Right lobe of liver (tissue), 6 donors: ENCODE data around the gene DCTN2. TPM values are rescaled to one million over a fixed set of nuclear protein-coding genes. Genes with fewer than 3 reads are reported as not detected.
"Not testable (repeated sequence)": the region's sequence is repeated elsewhere in the genome, so short reads cannot be mapped to it uniquely, and the experiment has no call there.

Experiments
- ATAC-seq, 4 donors: fragments of 200-7000 bp; cut with Tn5 transposase; one replicate each; pipeline ENCODE4 v1.9.1; 2020; ENCODE audit warnings: mild to moderate bottlenecking in 4 of 4, moderate library complexity in 4 of 4
- DNase-seq, 3 donors: peaks; one replicate each; pipeline ENCODE4 v3.0.0-alpha.2; 2020
- H3K27ac ChIP-seq, 3 donors: fragments of 200-600 bp; one replicate each; pipeline ENCODE4 v1.8.0; 2022
- H3K27me3 ChIP-seq, 2 donors: fragments of 200-600 bp; one replicate each; pipeline ENCODE4 v1.8.0; 2022
- H3K36me3 ChIP-seq, 4 donors: fragments of 200-600 bp; sonication (generic) in 1 of 4; one replicate each; pipeline versions ENCODE4 v1.5.1 to v1.8.0; 2017 to 2022; ENCODE audit warnings: control low read depth in 1 of 4
- H3K4me1 ChIP-seq, 4 donors: fragments of 200-600 bp; sonication (generic) in 1 of 4; one replicate each; pipeline versions ENCODE4 v1.5.1 to v1.8.0; 2017 to 2022; ENCODE audit warnings: control low read depth in 1 of 4
- H3K4me3 ChIP-seq, 3 donors: fragments of 200-600 bp; one replicate each; pipeline ENCODE4 v1.8.0; 2022
- H3K9me3 ChIP-seq, 4 donors: fragments of 200-600 bp; sonication (generic) in 1 of 4; one replicate each; pipeline versions ENCODE4 v1.5.1 to v1.8.0; 2017 to 2022; ENCODE audit warnings: control low read depth in 1 of 4
- POLR2A ChIP-seq: fragments of 450-650 bp; IDR thresholded peaks from one replicate; pipeline ENCODE4 v1.6.1; 2017; ENCODE audit warnings: antibody characterized with exemption, mild to moderate bottlenecking
- WGBS: methylation state at CpG from one replicate; pipeline ENCODE4 v1.1.6; 2018; ENCODE audit warnings: low coverage, low lambda C conversion rate; ENCODE audit not compliant: insufficient coverage; ENCODE audit errors: missing lambda C conversion rate; 5-methylcytosine and 5-hydroxymethylcytosine counted together
- intact Hi-C, 2 donors: fragments of 100-400 bp; cut with DNase I; formaldehyde crosslinking; loops; one replicate each; pipeline versions ENCODE4 v1.11.2 to v1.14.1; 2022
- total RNA-seq, 6 experiments: library from RNA; depleted of rRNA in 2 of 6; stranded (reverse); fragments of >200 nt in 2 of 6; fragmentation: NEBNext Ultra II Directional in 3 of 6; extraction: Animal tissue kit (Norgen Biotek cat#: 25700) in 3 of 6; gene quantifications; one replicate each; pipeline versions ENCODE4 v1.1.0 to v1.2.4, GENCODE V29; 2016 to 2023
- TF ChIP-seq, protein P1 (sequence below), 4 donors: fragments of 200-600 bp in 3 of 4; fragments of 450-650 bp in 1 of 4; IDR thresholded peaks; one replicate each; pipeline versions ENCODE4 v1.5.1 to v1.8.0; 2016 to 2022; ENCODE audit warnings: antibody characterized with exemption in 4 of 4, mild to moderate bottlenecking in 2 of 4
- donor health status: DM: no; HTN: yes; CAD: no.
- donor health status: DM: no; HTN: no; CAD: no.
- donor health status: DM: no; HTN: no; CAD: no.
- donor health status: DM: no; HTN: yes; CAD: no.
- donor health status: DM: no; HTN: yes; CAD: no.

The DCTN2 gene
- total RNA-seq, 6 experiments from 2014 or later = 28.4 to 80.0 (median 36.0) TPM

DNA sequence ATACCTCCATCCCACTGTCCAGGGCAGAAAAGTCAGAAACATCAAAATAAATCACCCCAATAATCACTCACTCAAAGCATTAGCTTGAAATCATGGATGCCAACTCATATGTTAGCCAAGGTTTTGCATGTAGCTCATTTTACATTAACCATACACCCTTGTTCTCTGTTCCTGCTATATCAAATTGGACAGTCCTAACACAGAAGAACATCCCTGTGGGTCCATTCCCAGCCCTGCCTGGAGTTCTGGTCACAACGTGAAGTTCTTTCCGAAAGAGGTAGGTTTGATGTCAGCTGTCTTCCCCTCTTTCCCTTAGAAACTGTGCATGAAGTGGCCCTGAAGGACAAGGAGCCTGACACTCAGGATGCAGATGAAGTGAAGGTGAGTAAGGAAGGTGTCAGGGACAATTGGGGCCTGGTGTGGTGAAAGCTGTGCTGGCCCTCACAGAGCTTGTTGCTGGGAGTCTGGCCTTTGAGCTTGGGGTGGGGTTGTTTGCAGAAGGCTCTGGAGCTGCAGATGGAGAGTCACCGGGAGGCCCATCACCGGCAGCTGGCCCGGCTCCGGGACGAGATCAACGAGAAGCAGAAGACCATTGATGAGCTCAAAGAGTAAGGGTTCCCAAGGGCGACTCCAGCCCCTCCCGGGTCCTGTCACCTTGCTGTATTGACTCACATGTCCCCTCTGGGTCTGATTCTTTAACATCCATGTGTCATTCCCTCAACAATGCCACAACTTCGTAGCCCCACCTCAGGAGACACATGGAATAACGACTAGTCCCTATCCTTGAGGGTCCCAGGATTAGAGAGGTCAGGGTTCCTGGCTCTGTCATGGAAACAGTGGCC lies 29.0 kb upstream of the DCTN2 start:
- no peaks in the 10 kb centered on the region for H3K9me3 ChIP-seq
- no peak overlapping the region for H3K27ac ChIP-seq
- no peak overlapping the region for H3K4me3 ChIP-seq
- no peaks in the 10 kb centered on the region for H3K4me1 ChIP-seq
- no peaks in the 10 kb centered on the region for H3K36me3 ChIP-seq
- 70% methylated on average over 4 of the region's 12 CpGs for WGBS
- no peak for TF ChIP-seq POLR2A
- TF ChIP-seq, protein P1, sequence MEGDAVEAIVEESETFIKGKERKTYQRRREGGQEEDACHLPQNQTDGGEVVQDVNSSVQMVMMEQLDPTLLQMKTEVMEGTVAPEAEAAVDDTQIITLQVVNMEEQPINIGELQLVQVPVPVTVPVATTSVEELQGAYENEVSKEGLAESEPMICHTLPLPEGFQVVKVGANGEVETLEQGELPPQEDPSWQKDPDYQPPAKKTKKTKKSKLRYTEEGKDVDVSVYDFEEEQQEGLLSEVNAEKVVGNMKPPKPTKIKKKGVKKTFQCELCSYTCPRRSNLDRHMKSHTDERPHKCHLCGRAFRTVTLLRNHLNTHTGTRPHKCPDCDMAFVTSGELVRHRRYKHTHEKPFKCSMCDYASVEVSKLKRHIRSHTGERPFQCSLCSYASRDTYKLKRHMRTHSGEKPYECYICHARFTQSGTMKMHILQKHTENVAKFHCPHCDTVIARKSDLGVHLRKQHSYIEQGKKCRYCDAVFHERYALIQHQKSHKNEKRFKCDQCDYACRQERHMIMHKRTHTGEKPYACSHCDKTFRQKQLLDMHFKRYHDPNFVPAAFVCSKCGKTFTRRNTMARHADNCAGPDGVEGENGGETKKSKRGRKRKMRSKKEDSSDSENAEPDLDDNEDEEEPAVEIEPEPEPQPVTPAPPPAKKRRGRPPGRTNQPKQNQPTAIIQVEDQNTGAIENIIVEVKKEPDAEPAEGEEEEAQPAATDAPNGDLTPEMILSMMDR (IDR thresholded peaks at IDR 0.05) = no peak
- peak in 1 of 4 donors; percentile 23 for ATAC-seq
- intact Hi-C loops = no loop called here
- DNase-seq = no peak
- H3K27me3 ChIP-seq = no peaks in the 10 kb centered on the region

DNA sequence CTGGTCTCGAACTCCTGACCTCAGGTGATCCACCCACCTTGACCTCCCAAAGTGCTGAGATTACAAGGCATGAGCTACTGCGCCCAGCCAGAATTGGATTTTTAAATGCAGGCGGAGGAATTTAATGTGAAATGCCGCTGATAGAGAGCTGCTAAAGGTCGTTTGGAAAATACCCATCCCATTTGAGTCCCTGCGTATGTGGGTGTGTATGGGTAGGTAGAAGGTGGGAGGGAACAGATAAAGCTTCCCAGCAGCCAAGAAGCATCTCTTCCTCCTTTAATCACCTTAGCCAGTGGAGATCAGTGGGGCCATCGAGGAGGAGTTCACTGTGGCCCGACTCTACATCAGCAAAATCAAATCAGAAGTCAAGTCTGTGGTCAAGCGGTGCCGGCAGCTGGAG lies 27.8 kb upstream of the DCTN2 start:
- TF ChIP-seq, protein P1 (IDR thresholded peaks at IDR 0.05) = no peak
- TF ChIP-seq POLR2A = no peak
- Histone ChIP-seq H3K9me3 (no peaks in the 10 kb centered on the region), H3K4me1 (no peaks in the 10 kb centered on the region), H3K36me3 (no peaks in the 10 kb centered on the region), H3K4me3 (no peak overlapping the region), H3K27me3 (no peaks in the 10 kb centered on the region), H3K27ac (no peak overlapping the region)
- DNase-seq = no peak
- intact Hi-C loops = no loop called here
- ATAC-seq = no peak
- WGBS = 86% methylated on average over 9 of the region's 10 CpGs

DNA sequence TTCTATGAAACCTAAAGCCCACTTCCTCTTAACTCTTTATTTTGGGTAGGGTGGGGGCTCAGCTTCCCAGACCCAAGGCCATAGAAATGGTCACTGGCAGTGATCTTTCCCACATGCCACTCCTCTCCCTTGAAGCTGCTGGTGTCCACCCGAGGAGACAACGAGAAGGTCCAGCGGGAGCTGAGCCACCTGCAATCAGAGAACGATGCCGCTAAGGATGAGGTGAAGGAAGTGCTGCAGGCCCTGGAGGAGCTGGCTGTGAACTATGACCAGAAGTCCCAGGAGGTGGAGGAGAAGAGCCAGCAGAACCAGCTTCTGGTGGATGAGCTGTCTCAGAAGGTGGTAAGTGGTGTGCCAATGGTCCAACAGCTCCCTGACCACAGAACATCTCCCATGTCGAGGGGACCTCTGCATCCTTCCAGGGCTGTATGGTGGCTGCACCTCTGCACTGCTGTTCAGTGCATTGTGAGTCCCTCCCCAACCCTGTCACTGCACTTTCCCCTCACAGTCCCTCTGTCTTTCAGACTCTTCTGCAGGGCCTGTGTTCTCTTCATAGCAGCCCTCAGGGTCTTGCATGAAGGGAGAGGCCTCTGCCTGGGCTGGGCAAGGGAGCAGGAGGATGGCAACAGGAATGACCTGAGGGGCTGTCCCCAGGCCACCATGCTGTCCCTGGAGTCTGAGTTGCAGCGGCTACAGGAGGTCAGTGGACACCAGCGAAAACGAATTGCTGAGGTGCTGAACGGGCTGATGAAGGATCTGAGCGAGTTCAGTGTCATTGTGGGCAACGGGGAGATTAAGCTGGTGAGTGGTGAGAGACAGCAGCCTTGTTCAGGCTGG lies 25.2 kb upstream of the DCTN2 start:
- DNase-seq (no peak), ATAC-seq (peak in 1 of 4 donors; percentile 15)
- H3K27ac ChIP-seq = no peak overlapping the region
- TF ChIP-seq POLR2A = no peak
- TF ChIP-seq, protein P1 (IDR thresholded peaks at IDR 0.05) = no peak
- H3K4me3 ChIP-seq = no peak overlapping the region
- 83% methylated on average over 10 of the region's 12 CpGs for WGBS
- no peaks in the 10 kb centered on the region for H3K9me3 ChIP-seq
- H3K27me3 ChIP-seq = no peaks in the 10 kb centered on the region
- H3K4me1 ChIP-seq = no peaks in the 10 kb centered on the region
- no peaks in the 10 kb centered on the region for H3K36me3 ChIP-seq
- intact Hi-C loops = no loop called here

DNA sequence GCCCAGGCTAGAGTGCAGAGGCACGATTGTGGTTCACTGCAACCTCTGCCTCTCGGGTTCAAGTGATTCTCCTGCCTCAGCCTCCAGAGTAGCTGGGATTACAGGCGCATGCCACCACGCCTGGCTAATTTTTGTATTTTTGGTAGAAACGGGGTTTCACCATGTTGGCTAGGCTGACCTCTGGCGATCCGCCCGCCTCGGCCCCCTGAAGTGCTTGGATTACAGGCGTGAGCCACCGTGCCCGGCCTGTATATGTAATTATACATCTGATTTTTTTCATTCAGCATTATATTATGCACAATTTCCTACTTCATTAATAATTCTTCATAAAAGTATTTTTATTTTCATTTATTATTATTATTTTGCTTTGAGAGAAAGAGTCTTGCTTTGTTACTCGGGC lies 23.4 kb upstream of the DCTN2 start:
- H3K9me3 ChIP-seq, intact Hi-C loops, H3K36me3 ChIP-seq, H3K4me1 ChIP-seq, H3K4me3 ChIP-seq, H3K27me3 ChIP-seq, H3K27ac ChIP-seq, DNase-seq, ATAC-seq: not testable (repeated sequence)
- WGBS = 66% methylated on average over 12 of the region's 13 CpGs

DNA sequence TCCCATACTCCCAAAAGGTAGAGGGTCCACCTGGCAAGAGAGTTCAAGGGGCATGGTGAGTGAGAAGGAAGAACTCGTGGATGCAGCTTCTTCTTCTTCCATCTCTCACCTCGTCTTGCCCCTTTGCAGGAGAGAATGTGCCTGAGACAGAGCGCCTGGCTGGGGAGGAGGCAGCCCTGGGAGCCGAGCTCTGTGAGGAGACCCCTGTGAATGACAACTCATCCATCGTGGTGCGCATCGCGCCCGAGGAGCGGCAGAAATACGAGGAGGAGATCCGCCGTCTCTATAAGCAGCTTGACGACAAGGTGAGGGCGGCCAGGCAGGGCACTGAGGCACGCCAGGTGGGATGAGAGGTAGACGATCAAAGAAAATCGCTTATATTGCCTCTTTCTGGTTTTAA lies 22.9 kb upstream of the DCTN2 start:
- intact Hi-C loops = no loop called here
- Histone ChIP-seq H3K36me3 (no peaks in the 10 kb centered on the region), H3K27me3 (no peaks in the 10 kb centered on the region), H3K4me3 (no peak overlapping the region), H3K27ac (no peak overlapping the region), H3K9me3 (no peaks in the 10 kb centered on the region), H3K4me1 (no peaks in the 10 kb centered on the region)
- WGBS = 74% methylated on average over 18 of the region's 18 CpGs
- TF ChIP-seq, protein P1 (IDR thresholded peaks at IDR 0.05) = no peak
- TF ChIP-seq POLR2A = no peak
- no peak for DNase-seq
- ATAC-seq = no peak
